ENCODE measurements around the gene SBF2. TPM values are rescaled to one million over a fixed set of nuclear protein-coding genes. Genes with fewer than 3 reads are reported as not detected.

Gene SBF2
- total and polyA plus RNA-seq, 2 of the 13 experiments (the other 11 are each of a cell fraction or from before 2014, with no cell fraction given), result 24.0 to 45.8 TPM

DNA sequence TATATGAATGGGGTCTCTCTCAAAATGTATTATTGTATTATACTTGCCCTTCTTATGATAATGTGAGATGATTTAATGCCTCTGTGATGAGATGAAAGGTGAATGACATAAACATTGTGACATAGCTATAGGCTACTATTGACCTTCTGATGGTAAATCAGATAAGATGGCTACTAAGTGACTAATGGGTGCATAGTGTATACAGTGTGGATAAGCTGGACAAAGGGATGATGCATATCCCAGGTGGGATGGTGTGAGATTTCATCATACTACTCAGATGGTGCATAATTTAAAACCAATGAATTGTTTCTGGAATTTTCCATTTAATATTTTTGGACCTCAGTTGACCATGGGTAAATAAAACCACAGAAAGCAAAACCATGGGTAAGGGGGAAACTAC lies 243.5 kb downstream of the SBF2 start (continued):
- TF ChIP-seq, protein P1, sequence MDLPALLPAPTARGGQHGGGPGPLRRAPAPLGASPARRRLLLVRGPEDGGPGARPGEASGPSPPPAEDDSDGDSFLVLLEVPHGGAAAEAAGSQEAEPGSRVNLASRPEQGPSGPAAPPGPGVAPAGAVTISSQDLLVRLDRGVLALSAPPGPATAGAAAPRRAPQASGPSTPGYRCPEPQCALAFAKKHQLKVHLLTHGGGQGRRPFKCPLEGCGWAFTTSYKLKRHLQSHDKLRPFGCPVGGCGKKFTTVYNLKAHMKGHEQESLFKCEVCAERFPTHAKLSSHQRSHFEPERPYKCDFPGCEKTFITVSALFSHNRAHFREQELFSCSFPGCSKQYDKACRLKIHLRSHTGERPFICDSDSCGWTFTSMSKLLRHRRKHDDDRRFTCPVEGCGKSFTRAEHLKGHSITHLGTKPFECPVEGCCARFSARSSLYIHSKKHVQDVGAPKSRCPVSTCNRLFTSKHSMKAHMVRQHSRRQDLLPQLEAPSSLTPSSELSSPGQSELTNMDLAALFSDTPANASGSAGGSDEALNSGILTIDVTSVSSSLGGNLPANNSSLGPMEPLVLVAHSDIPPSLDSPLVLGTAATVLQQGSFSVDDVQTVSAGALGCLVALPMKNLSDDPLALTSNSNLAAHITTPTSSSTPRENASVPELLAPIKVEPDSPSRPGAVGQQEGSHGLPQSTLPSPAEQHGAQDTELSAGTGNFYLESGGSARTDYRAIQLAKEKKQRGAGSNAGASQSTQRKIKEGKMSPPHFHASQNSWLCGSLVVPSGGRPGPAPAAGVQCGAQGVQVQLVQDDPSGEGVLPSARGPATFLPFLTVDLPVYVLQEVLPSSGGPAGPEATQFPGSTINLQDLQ (CRISPR knock-in tag; IDR thresholded peaks at IDR 0.05), result no peak
- TF ChIP-seq KLF11 (CRISPR knock-in tag; IDR thresholded peaks at IDR 0.05), result 0 out of 2 replicates have a peak, but pooled peaks have one; percentile 34
- TF ChIP-seq SMAD3 (CRISPR knock-in tag; IDR thresholded peaks at IDR 0.05), result peak; percentile 87; the same call in 1 of the 2 replicates
- TF ChIP-seq, protein P2, sequence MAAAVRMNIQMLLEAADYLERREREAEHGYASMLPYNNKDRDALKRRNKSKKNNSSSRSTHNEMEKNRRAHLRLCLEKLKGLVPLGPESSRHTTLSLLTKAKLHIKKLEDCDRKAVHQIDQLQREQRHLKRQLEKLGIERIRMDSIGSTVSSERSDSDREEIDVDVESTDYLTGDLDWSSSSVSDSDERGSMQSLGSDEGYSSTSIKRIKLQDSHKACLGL (CRISPR knock-in tag; IDR thresholded peaks at IDR 0.05), result no peak
- no peak for TF ChIP-seq ZBTB42 (CRISPR knock-in tag; IDR thresholded peaks at IDR 0.05)
- no peak for TF ChIP-seq GPN1 (CRISPR knock-in tag; IDR thresholded peaks at IDR 0.05; ENCODE audit: borderline replicate concordance)
- peak; percentile 57; the same call in 1 of the 2 replicates for TF ChIP-seq ZNF12 (CRISPR knock-in tag; IDR thresholded peaks at IDR 0.05)
- peak; percentile 82 for TF ChIP-seq ZNF331 (CRISPR knock-in tag; IDR thresholded peaks at IDR 0.05)
- no peak for TF ChIP-seq PAF1 (CRISPR knock-in tag; IDR thresholded peaks at IDR 0.05)
- TF ChIP-seq JUN (CRISPR knock-in tag; IDR thresholded peaks at IDR 0.05), result peak; percentile 59; the same call in 1 of the 2 replicates
- TF ChIP-seq PAX8 (CRISPR knock-in tag; IDR thresholded peaks at IDR 0.05; ENCODE audit: borderline replicate concordance), result no peak
- TF ChIP-seq NFKBIZ (CRISPR knock-in tag; IDR thresholded peaks at IDR 0.05), result 0 out of 2 replicates have a peak, but pooled peaks have one; percentile 51
- peak; percentile 72; the same call in 1 of the 2 replicates for TF ChIP-seq SIX1 (CRISPR knock-in tag; IDR thresholded peaks at IDR 0.05; ENCODE audit: borderline replicate concordance)
- no peak for TF ChIP-seq ZBTB38 (CRISPR knock-in tag; IDR thresholded peaks at IDR 0.05)
- no peak for TF ChIP-seq ZSCAN12 (CRISPR knock-in tag; IDR thresholded peaks at IDR 0.05)
- TF ChIP-seq TP53 (CRISPR knock-in tag; conservative IDR thresholded peaks at IDR 0.05), result 0 out of 2 replicates have a peak, but pooled peaks have one; percentile 41
- TF ChIP-seq, protein P3, sequence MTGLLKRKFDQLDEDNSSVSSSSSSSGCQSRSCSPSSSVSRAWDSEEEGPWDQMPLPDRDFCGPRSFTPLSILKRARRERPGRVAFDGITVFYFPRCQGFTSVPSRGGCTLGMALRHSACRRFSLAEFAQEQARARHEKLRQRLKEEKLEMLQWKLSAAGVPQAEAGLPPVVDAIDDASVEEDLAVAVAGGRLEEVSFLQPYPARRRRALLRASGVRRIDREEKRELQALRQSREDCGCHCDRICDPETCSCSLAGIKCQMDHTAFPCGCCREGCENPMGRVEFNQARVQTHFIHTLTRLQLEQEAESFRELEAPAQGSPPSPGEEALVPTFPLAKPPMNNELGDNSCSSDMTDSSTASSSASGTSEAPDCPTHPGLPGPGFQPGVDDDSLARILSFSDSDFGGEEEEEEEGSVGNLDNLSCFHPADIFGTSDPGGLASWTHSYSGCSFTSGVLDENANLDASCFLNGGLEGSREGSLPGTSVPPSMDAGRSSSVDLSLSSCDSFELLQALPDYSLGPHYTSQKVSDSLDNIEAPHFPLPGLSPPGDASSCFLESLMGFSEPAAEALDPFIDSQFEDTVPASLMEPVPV (CRISPR knock-in tag; IDR thresholded peaks at IDR 0.05), result no peak
- TF ChIP-seq, protein P4, sequence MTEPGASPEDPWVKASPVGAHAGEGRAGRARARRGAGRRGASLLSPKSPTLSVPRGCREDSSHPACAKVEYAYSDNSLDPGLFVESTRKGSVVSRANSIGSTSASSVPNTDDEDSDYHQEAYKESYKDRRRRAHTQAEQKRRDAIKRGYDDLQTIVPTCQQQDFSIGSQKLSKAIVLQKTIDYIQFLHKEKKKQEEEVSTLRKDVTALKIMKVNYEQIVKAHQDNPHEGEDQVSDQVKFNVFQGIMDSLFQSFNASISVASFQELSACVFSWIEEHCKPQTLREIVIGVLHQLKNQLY (CRISPR knock-in tag; IDR thresholded peaks at IDR 0.05), result peak; percentile 35; the same call in 1 of the 2 replicates
- TF ChIP-seq SRY (CRISPR knock-in tag; IDR thresholded peaks at IDR 0.05), result no peak
- TF ChIP-seq NKX3-1 (CRISPR knock-in tag; IDR thresholded peaks at IDR 0.05), result no peak
- TF ChIP-seq ZNF556 (CRISPR knock-in tag; IDR thresholded peaks at IDR 0.05; ENCODE audit: borderline replicate concordance), result no peak
- TF ChIP-seq HDAC2 (CRISPR knock-in tag; IDR thresholded peaks at IDR 0.05), result peak; percentile 87; the same call in 1 of the 2 replicates
- TF ChIP-seq EP300 (IDR thresholded peaks at IDR 0.05; ENCODE audit: low read depth in 2 of 2, low read length in 2 of 2), result peak in 1 of 2 experiments; percentile 89; a peak in 2 of 4 replicates
- peak; percentile 88 for TF ChIP-seq EP300 (CRISPR knock-in tag; IDR thresholded peaks at IDR 0.05; ENCODE audit: borderline replicate concordance)
- peak; percentile 100 for TF ChIP-seq SOX5 (CRISPR knock-in tag; IDR thresholded peaks at IDR 0.05; ENCODE audit: borderline replicate concordance)
- TF ChIP-seq ZNF3 (CRISPR knock-in tag; IDR thresholded peaks at IDR 0.05), result no peak
